Aorta (tissue), 5 donors: Measurements from ENCODE around the gene PNMA5. TPM values are rescaled to one million over a fixed set of nuclear protein-coding genes. Genes with fewer than 3 reads are reported as not detected.
"Not testable (repeated sequence)": the region's sequence is repeated elsewhere in the genome, so short reads cannot be mapped to it uniquely, and the experiment has no call there.

Experiments
- ATAC-seq: fragments of 200-7000 bp; cut with Tn5 transposase; one replicate; pipeline ENCODE4 v1.9.1; 2022; ENCODE audit warnings: moderate library complexity; ENCODE audit not compliant: low FRiP score
- DNase-seq, 2 donors: peaks; one replicate each; pipeline ENCODE4 v3.0.0-alpha.2; 2020
- H3K27ac ChIP-seq, 2 donors: one replicate each; pipeline ENCODE4 v1.5.1; 2013; ENCODE audit warnings: low read length in 2 of 2, mild to moderate bottlenecking in 2 of 2, moderate library complexity in 2 of 2, control low read depth in 1 of 2, inconsistent platforms in 1 of 2, low read depth in 1 of 2
- H3K27me3 ChIP-seq, 2 donors: one replicate each; pipeline ENCODE4 v1.6.1; 2013; ENCODE audit warnings: control low read depth in 1 of 2, low read length in 1 of 2, mild to moderate bottlenecking in 1 of 2, moderate library complexity in 1 of 2; ENCODE audit not compliant: insufficient read depth in 2 of 2, control insufficient read depth in 1 of 2
- H3K36me3 ChIP-seq, 2 donors: one replicate each; pipeline ENCODE4 v1.6.1; 2013; ENCODE audit warnings: control low read depth in 1 of 2, low read length in 1 of 2, mild to moderate bottlenecking in 1 of 2; ENCODE audit not compliant: insufficient read depth in 2 of 2, control insufficient read depth in 1 of 2
- H3K4me1 ChIP-seq, 2 donors: one replicate each; pipeline ENCODE4 v1.6.1; 2013; ENCODE audit warnings: low read length in 2 of 2, control low read depth in 1 of 2, mild to moderate bottlenecking in 1 of 2, moderate library complexity in 1 of 2; ENCODE audit not compliant: insufficient read depth in 2 of 2, control insufficient read depth in 1 of 2
- H3K4me3 ChIP-seq, 2 donors: one replicate each; pipeline ENCODE4 v1.5.1; 2013; ENCODE audit warnings: low read length in 2 of 2, control low read depth in 1 of 2, mild to moderate bottlenecking in 1 of 2
- H3K9me3 ChIP-seq: one replicate; pipeline ENCODE4 v1.6.1; 2013; ENCODE audit warnings: mild to moderate bottlenecking, low read length; ENCODE audit not compliant: control insufficient read depth
- WGBS, 2 donors: extraction: QIAGEN DNeasy Blood & Tissue Kit; methylation state at CpG; one replicate each; pipeline ENCODE4 v1.1.7; 2013; 5-methylcytosine and 5-hydroxymethylcytosine counted together
- intact Hi-C, 2 donors: fragments of 100-400 bp; cut with DNase I; formaldehyde crosslinking; loops; one replicate each; pipeline versions ENCODE4 v1.14.2 to v1.15.0; 2022
- polyA plus RNA-seq, 2 donors: library from polyadenylated mRNA; stranded (reverse); fragments of 200-250 nt; gene quantifications; one replicate each; pipeline ENCODE4 v1.2.3, GENCODE V29; 2013
- total RNA-seq, 2 donors: library from RNA; stranded (reverse); fragmentation: NEBNext Ultra II Directional; extraction: Animal tissue kit (Norgen Biotek cat#: 25700); gene quantifications; one replicate each; pipeline ENCODE4 v1.2.1, GENCODE V29; 2021
- donor health status: healthy with polysubstance abuse.
- donor health status: Bipolar disorder and iron deficiency.
- donor health status: DM: no; HTN: no; CAD: no.
- donor health status: DM: no; HTN: no; CAD: no.
- donor health status: DM: yes; HTN: yes; CAD: no.

The PNMA5 gene
- total and polyA plus RNA-seq, 4 donors = not detected

- no peaks in the 10 kb centered on the region for H3K9me3 ChIP-seq
- H3K4me1 ChIP-seq = no peaks in the 10 kb centered on the region
- DNase-seq (no peak), ATAC-seq (no peak)
- WGBS, 2 donors = 78 to 79% methylated on average over 1 of the region's 1 CpG
- H3K36me3 ChIP-seq = no peaks in the 10 kb centered on the region
- intact Hi-C loops = no loop called here
- H3K27me3 ChIP-seq = no peaks in the 10 kb centered on the region
- no peak overlapping the region for H3K4me3 ChIP-seq
- no peak overlapping the region for H3K27ac ChIP-seq
Observed at GRCh38 chrX:153004780-153005179, 10.9 kb upstream of the PNMA5 start.

- ATAC-seq = no peak
- Histone ChIP-seq H3K9me3 (no peaks in the 10 kb centered on the region), H3K4me3 (no peak overlapping the region), H3K36me3 (no peaks in the 10 kb centered on the region), H3K27me3 (no peaks in the 10 kb centered on the region), H3K27ac (no peak overlapping the region), H3K4me1 (no peaks in the 10 kb centered on the region)
- no peak for DNase-seq
- intact Hi-C loops = no loop called here
- WGBS, 2 donors = 78 to 86% methylated on average over 4 of the region's 4 CpGs
Observed at GRCh38 chrX:153003981-153004380, 10.1 kb upstream of the PNMA5 start.

GRCh38 chrX:153002182-153002581, 8.3 kb upstream of the PNMA5 start:
- H3K9me3 ChIP-seq, H3K36me3 ChIP-seq, H3K4me1 ChIP-seq, intact Hi-C loops, H3K27me3 ChIP-seq, H3K4me3 ChIP-seq, ATAC-seq, H3K27ac ChIP-seq, DNase-seq: not testable (repeated sequence)
- WGBS, 2 donors = 58 to 80% methylated on average over 2 of the region's 2 CpGs

GRCh38 chrX:152997337-152997736, 3.4 kb upstream of the PNMA5 start:
- DNase-seq = no peak
- ATAC-seq = no peak
- Histone ChIP-seq H3K36me3 (no peaks in the 10 kb centered on the region), H3K27ac (no peak overlapping the region), H3K4me1 (no peaks in the 10 kb centered on the region), H3K4me3 (no peak overlapping the region), H3K9me3 (no peaks in the 10 kb centered on the region), H3K27me3 (no peaks in the 10 kb centered on the region)
- intact Hi-C loops = no loop called here
- 86 to 93% methylated on average over 9 of the region's 9 CpGs for WGBS, 2 donors

GRCh38 chrX:152992115-152992514, 1.8 kb downstream of the PNMA5 start:
- no peak overlapping the region for H3K4me3 ChIP-seq
- no peak overlapping the region for H3K27ac ChIP-seq
- ATAC-seq (no peak), DNase-seq (no peak)
- 72 to 79% methylated on average over 4 of the region's 4 CpGs for WGBS, 2 donors
- no peaks in the 10 kb centered on the region for H3K36me3 ChIP-seq
- intact Hi-C loops = no loop called here
- H3K9me3 ChIP-seq = no peaks in the 10 kb centered on the region
- no peaks in the 10 kb centered on the region for H3K27me3 ChIP-seq
- H3K4me1 ChIP-seq = no peaks in the 10 kb centered on the region

- no peak for DNase-seq
- H3K27ac ChIP-seq = no peak overlapping the region
- no peak for ATAC-seq
- H3K4me3 ChIP-seq = no peak overlapping the region
- intact Hi-C loops = no loop called here
- WGBS, 2 donors = 74 to 88% methylated on average over 5 of the region's 5 CpGs
- no peaks in the 10 kb centered on the region for H3K9me3 ChIP-seq
- no peaks in the 10 kb centered on the region for H3K4me1 ChIP-seq
- H3K36me3 ChIP-seq = no peaks in the 10 kb centered on the region
- no peaks in the 10 kb centered on the region for H3K27me3 ChIP-seq
Observed at GRCh38 chrX:152991123-152991522, 2.8 kb downstream of the PNMA5 start.

- no peak for DNase-seq
- ATAC-seq = no peak
- intact Hi-C loops = no loop called here
- Histone ChIP-seq H3K9me3 (no peaks in the 10 kb centered on the region), H3K36me3 (no peaks in the 10 kb centered on the region), H3K4me3 (no peak overlapping the region), H3K27me3 (no peaks in the 10 kb centered on the region), H3K4me1 (no peaks in the 10 kb centered on the region), H3K27ac (no peak overlapping the region)
- WGBS, 2 donors = 55 to 71% methylated on average over 8 of the region's 8 CpGs
Observed at GRCh38 chrX:152989292-152989658, 4.6 kb downstream of the PNMA5 start.

- DNase-seq (no peak), ATAC-seq (no peak)
- no peaks in the 10 kb centered on the region for H3K36me3 ChIP-seq
- H3K27ac ChIP-seq = no peak overlapping the region
- H3K4me1 ChIP-seq = no peaks in the 10 kb centered on the region
- WGBS, 2 donors = 56 to 71% methylated on average over 9 of the region's 9 CpGs
- intact Hi-C loops = no loop called here
- no peaks in the 10 kb centered on the region for H3K9me3 ChIP-seq
- H3K27me3 ChIP-seq = no peaks in the 10 kb centered on the region
- no peak overlapping the region for H3K4me3 ChIP-seq
Observed at GRCh38 chrX:152988536-152989291, 5.2 kb downstream of the PNMA5 start.

GRCh38 chrX:152987801-152988200, 6.1 kb downstream of the PNMA5 start:
- 78 to 93% methylated on average over 8 of the region's 8 CpGs for whole genome bisulfite sequencing, 2 donors
- no peak overlapping the region for H3K4me3 ChIP-seq
- no peak for ATAC-seq
- DNase-seq = no peak
- H3K27ac ChIP-seq = no peak overlapping the region
- no peaks in the 10 kb centered on the region for H3K36me3 ChIP-seq
- intact Hi-C loops = no loop called here
- no peaks in the 10 kb centered on the region for H3K4me1 ChIP-seq
- no peaks in the 10 kb centered on the region for H3K9me3 ChIP-seq
- H3K27me3 ChIP-seq = no peaks in the 10 kb centered on the region
